OCI-M2 (cell line): ENCODE measurements around the gene ARHGEF19.
A peak's percentile ranks its signal among the peaks of the same experiment; 100 is the strongest.
"Not testable (repeated sequence)": the region's sequence is repeated elsewhere in the genome, so short reads cannot be mapped to it uniquely, and the experiment has no call there.

Source experiments
- DNase-seq: peaks from one replicate; lab custom pipeline; 2025; ENCODE audit not compliant: unreplicated experiment; lab: John Stamatoyannopoulos, UW

ARHGEF19 gene

DNA sequence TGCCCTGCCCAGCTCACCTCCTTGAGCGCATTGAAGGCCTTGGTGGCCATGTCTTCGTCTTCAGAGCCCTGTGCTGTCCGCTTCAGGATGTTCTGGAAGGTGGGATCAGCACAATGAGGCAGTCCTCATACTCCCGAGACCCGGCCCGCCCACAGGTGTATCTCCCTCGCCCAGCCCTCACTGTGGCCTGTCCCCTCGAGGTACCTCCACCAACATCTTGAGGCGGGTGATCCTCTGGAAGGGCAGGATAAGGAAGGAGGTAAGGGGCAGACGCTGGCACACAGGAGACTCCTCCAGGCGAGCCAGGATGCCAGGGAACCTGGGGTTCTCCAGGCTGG, 7.1 kb downstream of the ARHGEF19 start:
- no peak for DNase-seq

- no peak for DNase-seq
Measured at GRCh38 chr1:16204634-16205333, 7.7 kb downstream of the ARHGEF19 start.

DNA sequence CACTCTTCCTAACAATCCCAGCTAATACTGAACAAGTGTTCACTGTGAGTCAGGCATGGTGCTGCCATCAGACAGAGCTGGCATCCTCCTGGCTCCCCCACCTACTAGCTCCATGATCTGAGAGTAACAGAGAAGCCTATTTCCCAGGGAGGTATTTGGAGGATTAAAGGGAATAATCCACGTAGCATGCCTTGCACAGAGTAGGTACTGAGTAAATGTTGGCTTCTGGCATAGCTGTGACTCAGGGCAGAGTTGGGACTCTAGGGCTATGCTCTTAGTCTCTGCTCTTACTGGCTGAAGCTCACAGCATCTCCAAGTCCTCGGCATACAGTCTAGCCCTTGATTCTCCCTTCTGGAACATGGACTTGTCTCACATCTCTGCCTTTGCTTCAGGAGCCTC, 8.2 kb downstream of the ARHGEF19 start:
- DNase-seq, result no peak

DNA sequence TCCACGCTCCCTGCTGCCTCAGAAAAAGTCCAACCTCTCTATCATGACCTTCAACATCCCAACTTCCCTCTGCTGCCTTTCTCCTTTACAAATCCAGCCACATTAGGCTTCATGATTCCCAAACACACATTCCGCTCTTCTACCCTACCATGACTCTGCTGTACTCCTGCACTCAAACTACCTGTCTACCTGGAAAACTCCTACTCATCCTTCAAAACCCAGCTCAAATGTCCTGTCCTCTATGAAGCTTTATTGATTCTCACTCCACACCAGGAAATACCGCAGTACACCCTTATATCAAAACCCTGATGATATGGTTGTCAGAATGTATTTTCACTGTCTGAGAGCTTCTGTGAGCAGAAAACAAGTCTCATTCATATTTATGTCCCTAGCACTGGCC, 8.9 kb downstream of the ARHGEF19 start:
- no peak for DNase-seq

- no peak for DNase-seq
Measured at GRCh38 chr1:16202281-16203210, 9.9 kb downstream of the ARHGEF19 start.

GRCh38 chr1:16199700-16200099, 12.8 kb downstream of the ARHGEF19 start:
- no peak for DNase-seq

GRCh38 chr1:16199157-16199501, 13.3 kb downstream of the ARHGEF19 start:
- DNase-seq, result no peak

DNA sequence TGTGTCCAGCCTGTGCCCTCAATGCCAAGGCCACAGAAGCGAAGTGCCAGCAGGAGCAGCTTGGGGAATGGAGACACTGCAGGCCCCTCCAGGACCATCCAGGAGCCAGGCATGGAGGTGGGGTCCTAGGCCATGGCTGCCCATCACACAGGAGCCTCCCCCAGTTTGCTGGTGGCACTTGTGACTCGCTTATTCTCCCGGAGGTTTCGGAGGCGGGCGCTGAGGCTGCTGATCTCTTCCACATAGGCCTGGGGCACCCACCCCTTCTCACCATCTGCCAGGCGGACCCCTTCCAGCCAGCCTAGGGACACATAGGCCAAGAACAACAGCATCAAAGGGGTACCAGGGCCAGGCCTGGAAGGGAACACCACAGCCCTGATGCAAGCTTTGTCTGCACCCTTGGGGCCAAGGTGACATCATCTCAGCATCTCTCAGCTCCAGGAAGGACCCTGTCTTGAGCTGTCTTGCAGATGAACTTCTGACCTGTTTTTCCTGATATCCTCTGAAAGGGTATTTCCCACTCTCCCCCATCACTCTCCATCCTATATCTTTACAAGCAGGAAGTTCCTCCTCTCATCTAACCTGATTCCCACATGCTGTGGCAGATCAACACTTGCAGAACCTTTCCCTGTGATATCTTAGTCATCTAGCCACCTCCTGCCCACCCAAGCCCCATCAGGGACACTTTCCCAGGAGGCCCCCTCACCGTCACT, 13.9 kb downstream of the ARHGEF19 start:
- no peak for DNase-seq

DNA sequence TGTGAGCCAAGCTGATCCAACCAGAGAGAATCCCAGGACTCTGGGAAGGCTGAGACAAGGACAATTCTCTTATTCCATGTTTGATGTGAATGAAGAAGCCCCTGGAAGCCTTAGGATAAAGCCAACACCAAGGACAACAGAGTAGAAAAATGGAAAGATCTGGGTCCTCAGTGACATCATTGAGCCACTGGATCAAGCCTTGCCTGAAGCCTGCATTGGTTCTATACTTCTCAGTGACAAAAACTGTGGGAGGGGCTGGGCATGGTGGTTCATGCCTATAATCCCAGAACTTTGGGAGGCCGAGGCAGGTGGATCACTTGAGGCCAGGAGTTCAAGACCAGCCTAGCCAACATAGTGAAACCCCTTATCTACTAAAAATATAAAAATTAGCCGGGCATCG, 15.6 kb downstream of the ARHGEF19 start:
- DNase-seq, result no peak

- not testable (repeated sequence) for DNase-seq
Measured at GRCh38 chr1:16196139-16196538, 16.3 kb downstream of the ARHGEF19 start.

- DNase-seq, result no peak
Measured at GRCh38 chr1:16195518-16195905, 16.9 kb downstream of the ARHGEF19 start.

DNA sequence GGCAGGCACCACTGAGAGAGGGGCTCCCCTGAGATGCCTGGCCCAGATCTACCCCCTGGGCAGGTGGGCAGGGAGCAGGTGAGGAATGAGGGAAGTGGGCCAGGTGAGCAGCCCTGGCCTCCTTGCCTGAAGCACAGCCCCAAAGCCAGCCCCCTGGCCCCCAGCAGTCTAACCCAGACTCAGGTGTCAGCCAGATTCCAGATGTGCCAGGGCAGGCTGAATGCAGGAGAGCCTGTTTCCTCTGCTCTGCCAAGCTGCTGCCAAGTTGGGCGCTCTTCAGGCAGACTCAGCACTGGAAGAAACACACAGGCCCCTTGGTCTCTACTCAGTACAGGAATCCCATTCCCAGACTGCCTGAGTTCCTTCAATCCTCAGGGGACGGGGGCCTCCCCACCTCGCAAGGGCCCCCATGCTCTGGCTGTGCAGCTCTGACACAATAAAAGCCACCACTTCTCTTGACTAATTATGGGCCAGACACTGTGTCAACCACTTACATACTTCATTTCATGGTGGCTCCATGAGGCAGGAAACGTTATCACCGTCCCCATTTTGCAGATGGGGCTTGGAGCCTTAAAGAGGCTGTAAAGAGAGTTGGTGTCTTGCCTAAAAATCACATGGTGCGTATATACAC, 20.4 kb downstream of the ARHGEF19 start:
- DNase-seq, result no peak

GRCh38 chr1:16191309-16191708, 21.1 kb downstream of the ARHGEF19 start:
- no peak for DNase-seq

GRCh38 chr1:16189921-16190621, 22.4 kb downstream of the ARHGEF19 start:
- no peak for DNase-seq

GRCh38 chr1:16189003-16189402, 23.4 kb downstream of the ARHGEF19 start:
- no peak for DNase-seq

GRCh38 chr1:16187748-16188401, 24.6 kb downstream of the ARHGEF19 start:
- peak; percentile 49 for DNase-seq

DNA sequence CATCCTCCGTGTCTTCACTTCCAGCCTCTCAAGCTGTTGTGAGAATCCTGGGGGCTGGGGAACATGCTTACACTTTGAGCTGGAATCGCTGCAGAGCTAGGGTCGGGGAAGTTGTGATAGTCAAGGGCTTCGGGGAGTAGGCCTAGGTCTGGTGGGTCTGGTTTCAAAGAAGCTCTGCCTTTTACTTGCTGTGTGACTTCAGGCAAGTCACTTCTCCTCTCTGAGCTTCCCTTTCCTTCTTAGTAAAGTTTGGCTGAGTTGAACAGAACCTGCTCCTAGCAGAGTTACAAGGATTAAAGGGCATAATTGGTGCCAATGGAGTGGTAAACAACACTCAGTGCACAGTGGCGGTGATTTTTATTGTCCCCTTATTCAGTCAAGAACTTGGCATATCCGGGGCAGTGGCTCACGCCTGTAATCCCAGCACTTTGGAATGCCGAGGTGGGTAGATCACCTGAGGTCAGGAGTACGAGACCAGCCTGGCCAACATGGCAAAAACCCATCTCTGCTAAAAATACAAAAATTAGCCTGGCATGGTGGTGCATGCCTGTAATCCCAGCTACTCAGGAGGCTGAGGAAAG, 25.7 kb downstream of the ARHGEF19 start:
- no peak for DNase-seq

- no peak for DNase-seq
Measured at GRCh38 chr1:16184557-16185303, 27.7 kb downstream of the ARHGEF19 start.
